ENCODE data around the gene IFT27. TPM values are rescaled to one million over a fixed set of nuclear protein-coding genes. Genes with fewer than 3 reads are reported as not detected.

IFT27 gene
- total RNA-seq, 1 experiment from 2014 or later = 19.9 TPM

- Histone ChIP-seq H3K4me1 (ENCODE audit: insufficient read depth, low read length) (no peaks in the 10 kb centered on the region), H3K79me2 (ENCODE audit: low read length) (no peaks in the 10 kb centered on the region), H3F3A (ENCODE audit: low read length, unreplicated experiment) (no peaks in the 10 kb centered on the region), H3K9me3 (ENCODE audit: low read length) (no peaks in the 10 kb centered on the region), H2AFZ (ENCODE audit: low read length) (no peak overlapping the region), H3K27ac (ENCODE audit: low read length) (no peak overlapping the region), H3K9ac (ENCODE audit: low read length) (no peak overlapping the region), H3K27me3 (ENCODE audit: low read length) (0 out of 2 replicates have a peak, but pooled peaks cover 8% of the 10 kb centered on the region), H4K20me1 (ENCODE audit: low read length) (no peaks in the 10 kb centered on the region), H3K4me3 (ENCODE audit: low read length) (no peak overlapping the region), H3K4me2 (ENCODE audit: low read length) (no peak overlapping the region), H3K9me2 (replicated peaks; ENCODE audit: low read length) (no peaks in the 10 kb centered on the region), H3K36me3 (ENCODE audit: low read depth, low read length) (no peaks in the 10 kb centered on the region)
- ChIA-PET CTCF (no interaction called here), POLR2A (ENCODE audit: unreplicated experiment) (no interaction called here)
- ATAC-seq = peak; percentile 73
- peak; percentile 3 for DNase-seq
- TF ChIP-seq CTCF (conservative IDR thresholded peaks at IDR 0.05; ENCODE audit: low read depth, low read length) (no peak), EZH2phosphoT487 (IDR thresholded peaks at IDR 0.05; ENCODE audit: borderline replicate concordance, low read length) (no peak), EZH2 (IDR thresholded peaks at IDR 0.05; ENCODE audit: low read length, unreplicated experiment) (no peak)
- intact Hi-C loops (cut with micrococcal nuclease) = no loop called here
- BruUV-seq (replicated peaks) = no TSS peak
Measured at GRCh38 chr22:36787204-36787988, 11.5 kb upstream of the IFT27 start.

DNA sequence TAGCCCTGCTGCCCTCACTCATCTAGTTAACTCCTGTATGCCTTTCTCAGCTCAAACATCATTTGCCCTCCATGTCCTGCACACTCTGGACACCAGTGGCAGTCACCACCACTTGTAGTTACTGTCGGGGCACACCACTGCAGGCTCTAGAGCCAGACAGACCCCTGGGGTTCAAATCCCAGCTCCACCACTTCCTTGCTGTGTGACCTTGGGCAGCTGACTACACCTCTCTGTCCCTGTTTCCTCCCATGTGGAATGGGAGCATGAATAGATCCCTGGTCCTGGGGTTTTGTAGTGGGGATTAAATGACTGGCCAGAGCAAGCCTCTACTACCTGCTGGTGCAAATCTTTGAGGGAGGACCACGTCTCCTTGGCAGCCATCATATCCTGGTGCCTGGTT, 7.8 kb upstream of the IFT27 start:
- H2AFZ ChIP-seq (ENCODE audit: low read length) = no peak overlapping the region
- no peak overlapping the region for H3K4me2 ChIP-seq (ENCODE audit: low read length)
- H3K79me2 ChIP-seq (ENCODE audit: low read length) = no peaks in the 10 kb centered on the region
- no peak for DNase-seq
- POLR2A ChIA-PET (ENCODE audit: unreplicated experiment) = no interaction called here
- no peak for ATAC-seq
- H3K27me3 ChIP-seq (ENCODE audit: low read length) = 0 out of 2 replicates have a peak, but pooled peaks cover 8% of the 10 kb centered on the region
- no peaks in the 10 kb centered on the region for H3K9me2 ChIP-seq (replicated peaks; ENCODE audit: low read length)
- no peak overlapping the region for H3K27ac ChIP-seq (ENCODE audit: low read length)
- H3K4me3 ChIP-seq (ENCODE audit: low read length) = no peak overlapping the region
- no TSS peak for BruUV-seq (replicated peaks)
- no peaks in the 10 kb centered on the region for H3K36me3 ChIP-seq (ENCODE audit: low read depth, low read length)
- H3K9ac ChIP-seq (ENCODE audit: low read length) = no peak overlapping the region
- TF ChIP-seq CTCF (conservative IDR thresholded peaks at IDR 0.05; ENCODE audit: low read depth, low read length) (no peak), EZH2 (IDR thresholded peaks at IDR 0.05; ENCODE audit: low read length, unreplicated experiment) (no peak), EZH2phosphoT487 (IDR thresholded peaks at IDR 0.05; ENCODE audit: borderline replicate concordance, low read length) (no peak)
- H3F3A ChIP-seq (ENCODE audit: low read length, unreplicated experiment) = no peaks in the 10 kb centered on the region
- H4K20me1 ChIP-seq (ENCODE audit: low read length) = no peaks in the 10 kb centered on the region
- no peaks in the 10 kb centered on the region for H3K9me3 ChIP-seq (ENCODE audit: low read length)
- CTCF ChIA-PET = no interaction called here
- H3K4me1 ChIP-seq (ENCODE audit: insufficient read depth, low read length) = peaks cover 6% of the 10 kb centered on the region
- intact Hi-C loops (cut with micrococcal nuclease) = loop anchor here (5.0 kb wide), 1 partner anchor 194 kb away; no protein-coding TSS in a partner anchor
